Activated naive CD4-positive, alpha-beta T cell treated with anti-CD3 and anti-CD28 coated beads, Interleukin-2, amount 50 U/mL, for 24 hours (primary cell): Measurements from ENCODE around the gene YEATS2.
"Not testable (repeated sequence)": the region's sequence is repeated elsewhere in the genome, so short reads cannot be mapped to it uniquely, and the experiment has no call there.

Experiments
- H3K27ac Mint-ChIP-seq: one replicate; pipeline ENCODE4 v1.8.0; 2021; ENCODE audit warnings: mild to moderate bottlenecking, mixed read lengths
- H3K27me3 Mint-ChIP-seq: one replicate; pipeline ENCODE4 v1.8.0; 2021; ENCODE audit warnings: mixed read lengths
- H3K36me3 Mint-ChIP-seq: one replicate; pipeline ENCODE4 v1.8.0; 2021; ENCODE audit warnings: mixed read lengths
- H3K4me1 Mint-ChIP-seq: one replicate; pipeline ENCODE4 v1.8.0; 2021; ENCODE audit warnings: mixed read lengths
- H3K4me3 Mint-ChIP-seq: one replicate; pipeline ENCODE4 v1.8.0; 2021; ENCODE audit warnings: mild to moderate bottlenecking, mixed read lengths
- H3K9me3 Mint-ChIP-seq: one replicate; pipeline ENCODE4 v1.8.0; 2021; ENCODE audit warnings: mixed read lengths

The YEATS2 gene

GRCh38 chr3:183698756-183699155 is 1.2 kb downstream of the YEATS2 start:
- H3K4me1 Mint-ChIP-seq = peaks cover 47% of the 10 kb centered on the region
- peak overlapping the region; percentile 87 for H3K4me3 Mint-ChIP-seq
- no peaks in the 10 kb centered on the region for H3K27me3 Mint-ChIP-seq
- no peaks in the 10 kb centered on the region for H3K9me3 Mint-ChIP-seq
- H3K27ac Mint-ChIP-seq = peak overlapping the region; percentile 82
- H3K36me3 Mint-ChIP-seq = peaks cover 10% of the 10 kb centered on the region

DNA sequence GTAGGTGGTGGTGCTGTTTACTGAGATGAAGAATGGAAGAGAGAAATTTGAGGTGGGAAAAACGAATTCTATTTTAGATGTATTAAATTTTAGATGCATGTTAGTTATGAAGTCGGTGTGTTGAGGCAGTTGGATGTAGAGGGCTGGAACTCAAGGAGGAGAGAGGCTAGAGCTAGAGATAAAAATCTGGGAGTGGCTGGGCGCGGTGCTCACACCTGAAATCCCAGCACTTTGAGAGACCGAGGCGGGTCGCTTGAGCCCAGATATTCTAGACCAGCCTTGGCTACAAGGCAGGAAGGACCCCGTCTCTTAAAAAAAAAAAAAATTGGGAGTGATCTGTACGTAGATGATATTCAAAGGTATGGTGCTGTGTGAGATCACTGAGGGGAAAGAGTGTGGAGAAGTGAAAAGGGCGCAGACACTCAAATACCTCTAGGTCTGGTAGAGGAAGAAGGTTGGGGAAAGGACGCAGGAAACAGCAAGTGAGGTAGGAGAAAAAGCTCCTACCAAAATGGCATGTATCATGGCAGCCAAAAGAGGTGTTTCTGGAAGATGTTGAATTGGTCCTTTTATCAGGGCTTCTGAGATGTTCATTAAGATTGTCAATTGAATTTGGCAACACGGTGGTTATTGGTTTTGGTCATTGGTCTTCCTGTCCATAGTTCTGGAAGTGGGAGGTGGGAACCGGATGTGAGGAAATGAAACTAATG is 1.8 kb downstream of the YEATS2 start:
- peaks cover 52% of the 10 kb centered on the region for H3K4me1 Mint-ChIP-seq
- H3K36me3 Mint-ChIP-seq = peaks cover 10% of the 10 kb centered on the region
- H3K27me3 Mint-ChIP-seq = no peaks in the 10 kb centered on the region
- H3K9me3 Mint-ChIP-seq = no peaks in the 10 kb centered on the region
- H3K4me3 Mint-ChIP-seq = peak overlapping the region; percentile 87
- H3K27ac Mint-ChIP-seq = peak overlapping the region; percentile 82

DNA sequence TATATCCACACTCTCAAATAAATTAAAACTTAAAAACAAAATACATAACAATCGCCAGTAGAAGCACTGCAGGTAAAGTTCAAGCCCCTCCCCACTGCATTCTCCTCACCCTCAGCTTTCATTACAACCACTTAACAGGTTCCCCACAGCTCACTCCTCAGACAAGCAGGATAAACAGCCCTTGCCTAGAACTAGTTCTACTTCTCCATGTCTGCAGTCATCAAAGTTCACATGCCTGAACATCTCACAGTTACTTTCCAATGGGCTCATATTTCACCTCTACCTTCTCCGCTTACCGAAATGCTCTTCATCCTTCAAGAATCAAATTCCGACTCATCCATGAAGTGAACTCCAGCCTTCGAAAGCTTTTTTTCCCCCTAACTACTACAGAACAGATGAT is 4.1 kb downstream of the YEATS2 start:
- Mint-ChIP-seq H3K36me3 (peaks cover 10% of the 10 kb centered on the region), H3K27me3 (no peaks in the 10 kb centered on the region), H3K27ac (no peak overlapping the region), H3K4me1 (peaks cover 63% of the 10 kb centered on the region), H3K4me3 (no peak overlapping the region), H3K9me3 (no peaks in the 10 kb centered on the region)

- Mint-ChIP-seq H3K27ac (peak overlapping the region; percentile 3), H3K4me1 (peaks cover 56% of the 10 kb centered on the region)
- not testable (repeated sequence) for H3K27me3 Mint-ChIP-seq, H3K4me3 Mint-ChIP-seq, H3K36me3 Mint-ChIP-seq, H3K9me3 Mint-ChIP-seq
Observed at GRCh38 chr3:183703892-183704291, 6.3 kb downstream of the YEATS2 start.

GRCh38 chr3:183710231-183710630 is 12.6 kb downstream of the YEATS2 start:
- Mint-ChIP-seq H3K9me3 (no peaks in the 10 kb centered on the region), H3K36me3 (no peaks in the 10 kb centered on the region), H3K27me3 (no peaks in the 10 kb centered on the region), H3K27ac (no peak overlapping the region), H3K4me1 (peaks cover 22% of the 10 kb centered on the region), H3K4me3 (no peak overlapping the region)

DNA sequence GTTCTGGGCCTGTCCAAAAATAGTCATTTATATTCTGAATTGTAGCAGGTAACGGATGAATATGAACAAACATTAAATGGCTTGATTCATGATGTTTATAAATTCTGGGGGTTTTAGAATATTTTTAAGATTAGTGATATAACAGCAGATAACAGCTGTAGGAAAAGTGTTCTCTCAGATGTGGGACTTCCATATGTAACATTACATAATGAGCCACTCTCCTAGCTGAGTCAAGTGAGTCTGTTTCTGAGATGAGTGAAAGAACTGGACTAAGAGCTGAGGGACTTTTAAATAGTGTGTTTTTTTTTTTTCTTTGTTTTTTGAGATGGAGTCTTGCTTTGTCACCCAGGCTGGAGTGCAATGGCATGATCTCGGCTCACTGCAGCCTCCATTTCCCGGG is 13.9 kb downstream of the YEATS2 start:
- Mint-ChIP-seq H3K27me3 (no peaks in the 10 kb centered on the region), H3K9me3 (no peaks in the 10 kb centered on the region), H3K4me3 (no peak overlapping the region), H3K4me1 (peaks cover 11% of the 10 kb centered on the region), H3K27ac (no peak overlapping the region), H3K36me3 (no peaks in the 10 kb centered on the region)

GRCh38 chr3:183714622-183715021 is 17.0 kb downstream of the YEATS2 start:
- H3K4me1 Mint-ChIP-seq = peaks cover 7% of the 10 kb centered on the region
- H3K4me3 Mint-ChIP-seq = no peak overlapping the region
- H3K27ac Mint-ChIP-seq = no peak overlapping the region
- no peaks in the 10 kb centered on the region for H3K27me3 Mint-ChIP-seq
- no peaks in the 10 kb centered on the region for H3K9me3 Mint-ChIP-seq
- H3K36me3 Mint-ChIP-seq = peaks cover 9% of the 10 kb centered on the region

DNA sequence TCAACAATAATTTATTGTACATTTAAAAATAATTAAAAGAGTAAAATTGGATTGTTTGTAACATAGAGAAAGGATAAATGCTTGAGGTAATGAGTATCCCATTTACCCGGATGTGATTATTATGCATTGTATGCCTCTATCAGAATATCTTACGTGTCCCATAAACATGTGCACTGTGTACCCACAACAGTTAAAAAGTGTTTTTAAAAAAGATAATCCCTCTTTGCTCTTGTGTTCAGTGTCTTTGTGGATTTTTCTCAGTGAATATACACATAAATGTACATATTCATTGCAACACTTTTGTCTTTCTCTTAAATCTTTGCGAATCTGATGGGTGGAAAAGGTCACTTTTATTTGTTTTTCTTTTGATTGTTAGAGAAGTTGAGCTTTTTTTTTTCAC is 20.4 kb downstream of the YEATS2 start:
- Mint-ChIP-seq H3K4me3 (no peak overlapping the region), H3K36me3 (peaks cover 12% of the 10 kb centered on the region), H3K4me1 (no peaks in the 10 kb centered on the region), H3K27ac (no peak overlapping the region), H3K9me3 (no peaks in the 10 kb centered on the region), H3K27me3 (no peaks in the 10 kb centered on the region)

GRCh38 chr3:183725387-183725786 is 27.8 kb downstream of the YEATS2 start:
- no peak overlapping the region for H3K27ac Mint-ChIP-seq
- H3K36me3 Mint-ChIP-seq = peaks cover 17% of the 10 kb centered on the region
- H3K4me1 Mint-ChIP-seq = no peaks in the 10 kb centered on the region
- no peaks in the 10 kb centered on the region for H3K9me3 Mint-ChIP-seq
- no peaks in the 10 kb centered on the region for H3K27me3 Mint-ChIP-seq
- H3K4me3 Mint-ChIP-seq = no peak overlapping the region

- peaks cover 26% of the 10 kb centered on the region for H3K36me3 Mint-ChIP-seq
Observed at GRCh38 chr3:183728204-183728603, 30.6 kb downstream of the YEATS2 start.

DNA sequence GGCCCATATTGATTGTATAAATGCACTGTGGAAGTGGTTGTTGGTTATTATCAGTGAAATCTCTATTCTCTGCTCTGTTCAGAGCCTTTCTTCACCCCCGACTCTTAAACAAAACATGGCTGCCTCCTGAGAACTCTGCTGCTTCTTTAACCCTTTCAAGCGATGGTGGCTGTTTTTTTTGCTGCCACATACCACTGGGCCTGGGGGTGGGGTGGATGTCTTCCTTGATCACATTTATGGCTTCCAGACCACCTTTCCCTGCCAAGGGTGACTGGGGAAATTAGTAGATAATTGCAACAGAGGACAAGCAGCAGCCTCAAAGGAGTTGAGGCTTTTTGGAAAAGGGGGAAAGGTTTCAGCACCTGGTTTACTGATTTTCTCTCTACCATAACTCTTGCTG is 32.8 kb downstream of the YEATS2 start:
- no peaks in the 10 kb centered on the region for H3K27me3 Mint-ChIP-seq
- no peaks in the 10 kb centered on the region for H3K4me1 Mint-ChIP-seq
- no peak overlapping the region for H3K27ac Mint-ChIP-seq
- H3K36me3 Mint-ChIP-seq = peaks cover 32% of the 10 kb centered on the region
- H3K4me3 Mint-ChIP-seq = no peak overlapping the region
- H3K9me3 Mint-ChIP-seq = no peaks in the 10 kb centered on the region

More at GRCh38 chr3:183728204-183728603, 30.6 kb downstream of the YEATS2 start:
- Mint-ChIP-seq H3K4me1 (no peaks in the 10 kb centered on the region), H3K27me3 (no peaks in the 10 kb centered on the region), H3K9me3 (no peaks in the 10 kb centered on the region), H3K4me3 (no peak overlapping the region), H3K27ac (no peak overlapping the region)

DNA sequence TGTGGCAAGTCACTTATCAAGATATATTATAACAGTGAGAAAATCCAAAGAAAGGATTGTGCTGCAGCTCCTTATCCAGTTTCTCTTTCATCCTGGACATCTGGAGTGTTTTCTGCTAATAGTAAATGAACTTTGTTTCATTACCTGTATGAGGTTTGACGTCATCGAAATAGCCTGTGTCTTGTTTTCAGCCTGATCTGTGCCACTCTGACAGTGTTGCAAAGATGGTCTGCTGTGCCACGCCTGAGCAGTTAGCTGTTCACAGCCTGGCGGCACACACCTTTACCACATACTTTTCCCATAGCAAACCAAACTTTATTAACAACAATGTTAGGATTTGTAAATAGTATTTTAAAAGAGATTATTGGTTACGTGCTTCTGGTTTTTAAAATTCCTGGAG is 34.0 kb downstream of the YEATS2 start:
- Mint-ChIP-seq H3K27me3 (no peaks in the 10 kb centered on the region), H3K9me3 (no peaks in the 10 kb centered on the region), H3K27ac (no peak overlapping the region), H3K4me1 (no peaks in the 10 kb centered on the region), H3K4me3 (no peak overlapping the region), H3K36me3 (peaks cover 33% of the 10 kb centered on the region)

- H3K9me3 Mint-ChIP-seq = no peaks in the 10 kb centered on the region
- no peak overlapping the region for H3K4me3 Mint-ChIP-seq
- H3K36me3 Mint-ChIP-seq = peaks cover 39% of the 10 kb centered on the region
- no peaks in the 10 kb centered on the region for H3K27me3 Mint-ChIP-seq
- no peak overlapping the region for H3K27ac Mint-ChIP-seq
- H3K4me1 Mint-ChIP-seq = no peaks in the 10 kb centered on the region
Observed at GRCh38 chr3:183733553-183733952, 36.0 kb downstream of the YEATS2 start.

DNA sequence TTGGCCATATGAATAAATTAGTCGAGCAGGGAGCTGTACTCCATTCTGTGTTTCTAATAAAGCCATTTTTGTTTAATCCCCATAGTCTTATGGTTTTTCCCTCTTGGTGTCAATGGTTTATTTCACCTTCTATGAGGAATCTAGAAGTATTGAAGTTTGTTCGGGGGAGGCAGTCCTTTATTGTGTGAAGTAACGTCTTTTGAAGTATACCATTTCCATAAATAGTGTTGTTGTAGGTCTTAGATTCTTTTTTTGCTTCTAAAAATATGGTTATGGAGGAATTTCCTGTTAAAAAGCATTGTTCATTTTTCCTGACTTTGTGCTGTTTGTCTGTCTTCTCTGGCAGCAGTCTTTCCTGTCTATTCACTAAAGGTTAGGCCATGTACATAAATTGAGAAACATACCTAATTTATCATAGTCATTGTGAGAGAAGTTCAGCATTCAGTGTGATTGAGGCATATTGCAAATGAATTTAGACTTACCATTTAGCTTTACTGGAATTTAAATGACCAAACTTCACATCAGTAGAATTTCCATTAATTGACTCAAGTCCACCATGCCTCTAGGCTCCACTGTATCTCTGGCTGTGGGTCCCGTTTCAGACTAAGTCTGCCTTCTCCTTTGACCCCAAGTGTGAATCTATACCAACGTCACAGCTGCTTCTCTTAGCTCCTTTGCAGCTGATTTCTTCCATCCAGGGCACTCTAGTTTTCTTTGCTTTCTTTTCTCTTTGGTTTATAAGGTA is 37.3 kb downstream of the YEATS2 start:
- Mint-ChIP-seq H3K27me3 (no peaks in the 10 kb centered on the region), H3K36me3 (peaks cover 37% of the 10 kb centered on the region), H3K4me3 (no peak overlapping the region), H3K9me3 (no peaks in the 10 kb centered on the region), H3K4me1 (no peaks in the 10 kb centered on the region), H3K27ac (peak overlapping the region; percentile 8)

GRCh38 chr3:183737116-183737515 is 39.5 kb downstream of the YEATS2 start:
- H3K27me3 Mint-ChIP-seq = no peaks in the 10 kb centered on the region
- H3K27ac Mint-ChIP-seq = no peak overlapping the region
- H3K4me3 Mint-ChIP-seq = no peak overlapping the region
- no peaks in the 10 kb centered on the region for H3K4me1 Mint-ChIP-seq
- peaks cover 28% of the 10 kb centered on the region for H3K36me3 Mint-ChIP-seq
- no peaks in the 10 kb centered on the region for H3K9me3 Mint-ChIP-seq

GRCh38 chr3:183740154-183740553 is 42.6 kb downstream of the YEATS2 start:
- peaks cover 19% of the 10 kb centered on the region for H3K36me3 Mint-ChIP-seq
- H3K27ac Mint-ChIP-seq, H3K4me1 Mint-ChIP-seq, H3K27me3 Mint-ChIP-seq, H3K9me3 Mint-ChIP-seq, H3K4me3 Mint-ChIP-seq: not testable (repeated sequence)
